Spleen (tissue), 11 donors: ENCODE data around the gene ANKEF1. TPM values are rescaled to one million over a fixed set of nuclear protein-coding genes. Genes with fewer than 3 reads are reported as not detected.

Source experiments
- DNase-seq: peaks from one replicate; pipeline ENCODE4 v3.0.0-alpha.2; 2020
- H3K27ac ChIP-seq, 8 donors: fragments of 200-600 bp; sonication (generic) in 7 of 8; 1 replicate in 4 of 8; 2 replicates in 4 of 8; pipeline versions ENCODE4 v1.5.0 to v1.8.0; 2016 to 2021; ENCODE audit warnings: inconsistent platforms in 4 of 8, mild to moderate bottlenecking in 4 of 8, moderate library complexity in 1 of 8
- H3K27me3 ChIP-seq, 7 donors: fragments of 200-600 bp; sonication (generic) in 6 of 7; replicated peaks in 1 of 7; 1 replicate in 4 of 7; 2 replicates in 3 of 7; pipeline versions ENCODE4 v1.5.0 to v1.8.0; 2016 to 2021; ENCODE audit warnings: inconsistent platforms in 3 of 7, mild to moderate bottlenecking in 1 of 7
- H3K36me3 ChIP-seq, 6 donors: fragments of 200-600 bp; sonication (generic) in 5 of 6; 1 replicate in 4 of 6; 2 replicates in 2 of 6; pipeline versions ENCODE4 v1.5.0 to v1.8.0; 2016 to 2021; ENCODE audit warnings: inconsistent platforms in 2 of 6
- H3K4me1 ChIP-seq, 6 donors: fragments of 200-600 bp; sonication (generic) in 5 of 6; 1 replicate in 3 of 6; 2 replicates in 3 of 6; pipeline versions ENCODE4 v1.5.0 to v1.8.0; 2016 to 2021; ENCODE audit warnings: inconsistent platforms in 3 of 6
- H3K4me3 ChIP-seq, 8 donors: fragments of 200-600 bp; sonication (generic) in 7 of 8; 1 replicate in 4 of 8; 2 replicates in 4 of 8; pipeline versions ENCODE4 v1.5.0 to v1.8.0; 2016 to 2021; ENCODE audit warnings: inconsistent platforms in 4 of 8, mild to moderate bottlenecking in 4 of 8, moderate library complexity in 2 of 8
- H3K9me3 ChIP-seq, 8 donors: fragments of 200-600 bp; sonication (generic) in 7 of 8; 1 replicate in 4 of 8; 2 replicates in 4 of 8; pipeline versions ENCODE4 v1.5.0 to v1.8.0; 2016 to 2021; ENCODE audit warnings: inconsistent platforms in 4 of 8
- POLR2A ChIP-seq, 3 donors: fragments of 450-650 bp; IDR thresholded peaks; one replicate each; pipeline ENCODE4 v1.5.1; 2017; ENCODE audit warnings: antibody characterized with exemption in 3 of 3, mild to moderate bottlenecking in 1 of 3
- POLR2AphosphoS5 ChIP-seq, 3 donors: sonication (generic); formaldehyde crosslinking; IDR thresholded peaks; one replicate each; pipeline ENCODE4 v1.5.1; 2017; ENCODE audit warnings: antibody characterized with exemption in 3 of 3
- WGBS, 5 donors: extraction: QIAGEN DNeasy Blood & Tissue Kit in 3 of 5; methylation state at CpG; one replicate each; pipeline versions ENCODE4 v1.1.5 to v1.1.7; 2013 to 2018; 5-methylcytosine and 5-hydroxymethylcytosine counted together
- intact Hi-C: fragments of 100-400 bp; cut with DNase I; formaldehyde crosslinking; loops from one replicate; pipeline ENCODE4 v1.15.0; 2023; ENCODE audit warnings: low total_unique reads
- polyA plus RNA-seq, 3 donors: library from polyadenylated mRNA; stranded (reverse); fragments of 200-250 nt; gene quantifications; one replicate each; pipeline ENCODE4 v1.2.1, GENCODE V29; 2013
- total RNA-seq, 7 donors: library from RNA; depleted of rRNA in 3 of 7; stranded (reverse); fragments of >200 nt in 3 of 7; fragmentation: NEBNext Ultra II Directional in 4 of 7; extraction: Animal tissue kit (Norgen Biotek cat#: 25700) in 4 of 7; gene quantifications; one replicate each; pipeline versions ENCODE4 v1.1.0 to v1.2.1, GENCODE V29; 2016 to 2021
- TF ChIP-seq, protein P1 (sequence below), 11 experiments: fragments of 200-600 bp in 7 of 11; fragments of 450-650 bp in 4 of 11; sonication (generic) in 4 of 11; IDR thresholded peaks in 8 of 11; conservative IDR thresholded peaks in 3 of 11; 1 replicate in 7 of 11; 2 replicates in 4 of 11; pipeline versions ENCODE4 v1.4.0 to v1.8.0; 2016 to 2021; ENCODE audit warnings: antibody characterized with exemption in 11 of 11, inconsistent platforms in 4 of 11, mild to moderate bottlenecking in 1 of 11
- donor health status: healthy with polysubstance abuse.
- donor health status: DM: no; HTN: no; CAD: no; lungs with moderate emphysema.
- donor health status: DM: no; HTN: no; CAD: no.
- donor health status: Bipolar disorder and iron deficiency.
- donor health status: healthy.
- donor health status: DM: no; HTN: no; CAD: no.
- donor health status: DM: yes; HTN: yes; CAD: no.

The ANKEF1 gene
- total and polyA plus RNA-seq, 10 donors: 0.58 to 3.2 (median 2.1) TPM

DNA sequence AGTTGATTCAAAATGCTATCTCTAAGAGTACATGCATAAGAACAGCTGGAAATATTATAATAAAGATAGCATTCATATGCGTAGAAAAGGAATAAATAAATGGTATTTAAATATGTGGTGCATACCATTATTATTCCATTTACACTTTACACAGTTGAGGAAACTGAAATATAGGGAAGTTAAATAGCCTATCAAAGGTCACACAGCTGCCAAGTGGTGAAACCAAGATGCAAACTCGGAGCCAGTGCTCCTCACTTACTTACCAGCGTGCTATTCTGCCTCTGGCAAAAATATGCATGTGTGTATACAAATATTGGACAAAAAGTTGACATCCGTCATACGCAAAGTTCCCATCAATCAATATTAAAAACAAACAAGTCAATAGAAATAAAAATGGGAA lies 22.3 kb upstream of the ANKEF1 start:
- WGBS, 5 donors: 63 to 67% (median 66%) methylated on average over 5 of the region's 5 CpGs
- Histone ChIP-seq H3K27me3 (peaks cover 0 to 4% (median 0%) of the 10 kb centered on the region in 7 donors), H3K9me3 (no peaks in the 10 kb centered on the region), H3K36me3 (no peaks in the 10 kb centered on the region), H3K4me1 (no peaks in the 10 kb centered on the region), H3K27ac (no peak overlapping the region), H3K4me3 (no peak overlapping the region)
- intact Hi-C loops: no loop called here
- no peak for DNase-seq
- TF ChIP-seq, protein P1, sequence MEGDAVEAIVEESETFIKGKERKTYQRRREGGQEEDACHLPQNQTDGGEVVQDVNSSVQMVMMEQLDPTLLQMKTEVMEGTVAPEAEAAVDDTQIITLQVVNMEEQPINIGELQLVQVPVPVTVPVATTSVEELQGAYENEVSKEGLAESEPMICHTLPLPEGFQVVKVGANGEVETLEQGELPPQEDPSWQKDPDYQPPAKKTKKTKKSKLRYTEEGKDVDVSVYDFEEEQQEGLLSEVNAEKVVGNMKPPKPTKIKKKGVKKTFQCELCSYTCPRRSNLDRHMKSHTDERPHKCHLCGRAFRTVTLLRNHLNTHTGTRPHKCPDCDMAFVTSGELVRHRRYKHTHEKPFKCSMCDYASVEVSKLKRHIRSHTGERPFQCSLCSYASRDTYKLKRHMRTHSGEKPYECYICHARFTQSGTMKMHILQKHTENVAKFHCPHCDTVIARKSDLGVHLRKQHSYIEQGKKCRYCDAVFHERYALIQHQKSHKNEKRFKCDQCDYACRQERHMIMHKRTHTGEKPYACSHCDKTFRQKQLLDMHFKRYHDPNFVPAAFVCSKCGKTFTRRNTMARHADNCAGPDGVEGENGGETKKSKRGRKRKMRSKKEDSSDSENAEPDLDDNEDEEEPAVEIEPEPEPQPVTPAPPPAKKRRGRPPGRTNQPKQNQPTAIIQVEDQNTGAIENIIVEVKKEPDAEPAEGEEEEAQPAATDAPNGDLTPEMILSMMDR (IDR thresholded peaks at IDR 0.05 in 8 of 11, conservative IDR thresholded peaks at IDR 0.05 in 3 of 11): no peak
- TF ChIP-seq POLR2AphosphoS5 (IDR thresholded peaks at IDR 0.05) (no peak), POLR2A (IDR thresholded peaks at IDR 0.05) (no peak)

DNA sequence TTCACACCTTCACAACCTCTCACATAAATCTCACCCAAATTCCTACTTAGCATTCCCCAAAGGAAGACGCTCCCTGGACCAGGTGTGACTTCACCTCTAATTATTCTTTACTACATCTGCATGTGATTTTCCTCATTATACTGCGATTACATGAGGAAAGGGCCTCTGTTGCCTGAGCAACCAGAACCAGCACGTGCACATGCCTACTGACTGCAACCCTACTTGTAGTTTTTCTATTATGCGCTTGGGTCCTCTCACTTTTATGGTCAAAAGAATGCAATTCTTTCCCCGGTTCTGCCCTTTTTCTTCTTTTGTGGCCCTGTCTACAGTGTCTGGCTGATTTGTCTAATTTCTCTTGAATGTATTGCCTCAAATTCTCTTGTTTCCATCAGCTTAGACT lies 20.4 kb upstream of the ANKEF1 start:
- 82 to 89% (median 86%) methylated on average over 5 of the region's 5 CpGs for WGBS, 5 donors

DNA sequence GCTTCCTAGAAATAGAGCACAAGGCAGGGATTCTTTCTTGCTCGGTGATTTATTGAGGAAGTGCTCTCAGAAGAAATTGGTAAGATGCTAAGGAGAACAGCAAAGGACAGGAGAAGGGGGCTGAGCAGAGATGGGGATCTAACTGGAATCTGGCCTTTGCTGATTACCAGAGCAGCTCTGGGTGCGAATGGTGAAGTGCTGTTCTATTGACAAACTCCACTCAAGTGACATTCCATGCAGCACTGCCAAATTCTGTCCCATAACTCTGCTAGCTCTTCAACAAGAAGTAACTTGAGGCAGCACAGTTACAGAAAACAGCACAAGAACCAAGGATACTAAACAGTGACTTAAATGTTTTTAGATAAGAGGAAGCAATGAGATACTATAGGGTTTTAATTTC lies 13.8 kb upstream of the ANKEF1 start:
- Histone ChIP-seq H3K27ac (no peak overlapping the region), H3K36me3 (no peaks in the 10 kb centered on the region), H3K4me1 (no peaks in the 10 kb centered on the region), H3K27me3 (peaks cover 0 to 10% (median 0%) of the 10 kb centered on the region in 7 donors), H3K4me3 (no peak overlapping the region), H3K9me3 (no peaks in the 10 kb centered on the region)
- DNase-seq: no peak
- TF ChIP-seq, protein P1 (IDR thresholded peaks at IDR 0.05 in 8 of 11, conservative IDR thresholded peaks at IDR 0.05 in 3 of 11): no peak
- TF ChIP-seq POLR2A (IDR thresholded peaks at IDR 0.05) (no peak), POLR2AphosphoS5 (IDR thresholded peaks at IDR 0.05) (no peak)
- intact Hi-C loops: no loop called here
- WGBS, 5 donors: 35 to 65% (median 51%) methylated on average over 2 of the region's 2 CpGs

More for the DNA sequence above, 20.4 kb upstream of the ANKEF1 start:
- peaks cover 0 to 4% (median 0%) of the 10 kb centered on the region in 7 donors for H3K27me3 ChIP-seq
- H3K4me3 ChIP-seq: no peak overlapping the region
- H3K36me3 ChIP-seq: no peaks in the 10 kb centered on the region
- DNase-seq: no peak
- intact Hi-C loops: no loop called here
- no peaks in the 10 kb centered on the region for H3K9me3 ChIP-seq
- TF ChIP-seq, protein P1 (IDR thresholded peaks at IDR 0.05 in 8 of 11, conservative IDR thresholded peaks at IDR 0.05 in 3 of 11): no peak
- TF ChIP-seq POLR2A (IDR thresholded peaks at IDR 0.05) (no peak), POLR2AphosphoS5 (IDR thresholded peaks at IDR 0.05) (no peak)
- H3K27ac ChIP-seq: no peak overlapping the region
- no peaks in the 10 kb centered on the region for H3K4me1 ChIP-seq

DNA sequence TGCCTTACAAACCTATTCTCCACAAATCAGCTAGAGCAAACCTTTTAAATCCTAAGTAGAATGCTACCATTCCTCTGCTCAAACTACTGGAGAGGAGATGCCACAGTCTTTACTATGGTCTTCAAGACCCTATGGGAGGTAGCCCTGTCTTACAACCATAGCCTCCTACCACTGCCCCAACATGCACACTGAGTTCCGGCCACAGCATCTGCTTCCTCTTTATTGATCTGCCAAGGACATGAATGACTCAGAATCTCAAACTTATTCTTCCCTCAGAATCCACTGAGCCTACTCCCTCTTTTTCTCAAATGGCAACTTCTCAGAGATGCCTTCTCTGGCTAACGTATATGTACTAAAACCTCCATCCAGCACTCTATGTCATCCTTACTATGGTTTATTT lies 12.2 kb upstream of the ANKEF1 start:
- H3K36me3 ChIP-seq: no peaks in the 10 kb centered on the region
- H3K4me1 ChIP-seq: no peaks in the 10 kb centered on the region
- DNase-seq: no peak
- H3K27me3 ChIP-seq: peaks cover 0 to 12% (median 0%) of the 10 kb centered on the region in 7 donors
- WGBS, 5 donors: 51 to 72% (median 55%) methylated on average over 2 of the region's 2 CpGs
- no peak overlapping the region for H3K4me3 ChIP-seq
- no peak for TF ChIP-seq POLR2A (IDR thresholded peaks at IDR 0.05)
- TF ChIP-seq, protein P1 (IDR thresholded peaks at IDR 0.05 in 8 of 11, conservative IDR thresholded peaks at IDR 0.05 in 3 of 11): no peak
- TF ChIP-seq POLR2AphosphoS5 (IDR thresholded peaks at IDR 0.05): no peak
- intact Hi-C loops: no loop called here
- no peak overlapping the region for H3K27ac ChIP-seq
- peaks cover 0 to 9% (median 0%) of the 10 kb centered on the region in 8 donors for H3K9me3 ChIP-seq
